Measurements from ENCODE around the gene BRDT.

DNA sequence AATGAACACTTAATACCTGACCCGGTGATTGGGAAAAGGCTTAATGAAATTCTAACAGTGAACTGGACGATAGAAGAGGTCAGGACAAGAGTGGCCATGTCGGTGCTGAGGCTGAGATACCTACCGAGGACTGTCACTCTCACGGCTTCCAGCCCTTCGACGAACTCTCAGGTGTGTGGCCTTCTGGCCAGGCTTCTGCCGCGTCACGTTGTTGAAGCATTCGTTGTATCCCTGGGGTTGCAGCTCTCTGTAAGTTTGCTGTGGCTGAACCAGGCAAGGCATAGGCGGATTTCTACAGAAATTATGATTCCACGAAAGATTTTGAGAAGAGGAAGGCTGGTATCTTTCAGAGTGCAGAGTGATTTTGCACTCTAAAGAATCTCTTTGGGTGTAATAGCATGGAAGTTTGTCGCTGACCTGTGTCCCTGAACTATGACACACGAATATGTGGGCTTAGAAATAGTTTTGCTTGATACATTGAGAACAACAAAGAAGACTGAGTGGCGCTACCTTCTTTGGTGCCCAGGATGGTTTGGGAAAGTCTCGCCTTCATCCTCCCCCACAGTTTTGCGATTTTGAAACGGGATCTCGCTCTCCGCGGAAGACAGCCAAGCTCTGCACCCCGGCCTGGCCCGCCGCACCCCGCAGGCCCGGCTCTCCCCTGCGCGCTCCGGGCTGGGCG is 80.2 kb downstream of the BRDT start:
- TF ChIP-seq, protein P1, sequence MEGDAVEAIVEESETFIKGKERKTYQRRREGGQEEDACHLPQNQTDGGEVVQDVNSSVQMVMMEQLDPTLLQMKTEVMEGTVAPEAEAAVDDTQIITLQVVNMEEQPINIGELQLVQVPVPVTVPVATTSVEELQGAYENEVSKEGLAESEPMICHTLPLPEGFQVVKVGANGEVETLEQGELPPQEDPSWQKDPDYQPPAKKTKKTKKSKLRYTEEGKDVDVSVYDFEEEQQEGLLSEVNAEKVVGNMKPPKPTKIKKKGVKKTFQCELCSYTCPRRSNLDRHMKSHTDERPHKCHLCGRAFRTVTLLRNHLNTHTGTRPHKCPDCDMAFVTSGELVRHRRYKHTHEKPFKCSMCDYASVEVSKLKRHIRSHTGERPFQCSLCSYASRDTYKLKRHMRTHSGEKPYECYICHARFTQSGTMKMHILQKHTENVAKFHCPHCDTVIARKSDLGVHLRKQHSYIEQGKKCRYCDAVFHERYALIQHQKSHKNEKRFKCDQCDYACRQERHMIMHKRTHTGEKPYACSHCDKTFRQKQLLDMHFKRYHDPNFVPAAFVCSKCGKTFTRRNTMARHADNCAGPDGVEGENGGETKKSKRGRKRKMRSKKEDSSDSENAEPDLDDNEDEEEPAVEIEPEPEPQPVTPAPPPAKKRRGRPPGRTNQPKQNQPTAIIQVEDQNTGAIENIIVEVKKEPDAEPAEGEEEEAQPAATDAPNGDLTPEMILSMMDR (IDR thresholded peaks at IDR 0.05), result no peak
- TF ChIP-seq POLR2AphosphoS5 (IDR thresholded peaks at IDR 0.05) (no peak), EP300 (IDR thresholded peaks at IDR 0.05) (no peak)

Measured in stomach (tissue), 4 donors.